PC-3 (cell line): ENCODE data around the gene CYP1A1. TPM values are rescaled to one million over a fixed set of nuclear protein-coding genes. Genes with fewer than 3 reads are reported as not detected.

Experiments
- ATAC-seq: fragments of 200-7000 bp; cut with Tn5 transposase; 2 replicates; pipeline ENCODE4 v1.9.1; 2020; ENCODE audit warnings: mild to moderate bottlenecking, moderate library complexity
- BruUV-seq: library from RNA; stranded (reverse); fragments of 400-500 nt; replicated peaks from 2 replicates; lab custom pipeline; 2021; lab: Mats Ljungman, UMichigan
- CTCF ChIA-PET: fragments of 300-600 bp; sonication (Branson Sonifier 250); formaldehyde crosslinking; loops from one replicate; lab custom pipeline; 2022; ENCODE audit warnings: antibody characterized with exemption; lab: Charles Lee
- POLR2A ChIA-PET: fragments of 300-600 bp; sonication (Branson Sonifier 250); formaldehyde crosslinking; loops from one replicate; lab custom pipeline; 2022; ENCODE audit warnings: antibody characterized with exemption; ENCODE audit not compliant: unreplicated experiment; lab: Charles Lee
- DNase-seq: peaks from one replicate; pipeline ENCODE4 v3.0.0-alpha.2; 2015
- H2AFZ ChIP-seq: fragments of 300-600 bp; sonication (generic); 2 replicates; pipeline ENCODE4 v1.6.0; 2016; ENCODE audit warnings: antibody characterized with exemption, low read length
- H3F3A ChIP-seq: fragments of 300-600 bp; sonication (generic); one replicate; pipeline ENCODE4 v1.6.0; 2017; ENCODE audit warnings: antibody characterized with exemption, low read length, control low read depth, mild to moderate bottlenecking; ENCODE audit not compliant: unreplicated experiment
- H3K27ac ChIP-seq: fragments of 300-600 bp; sonication (generic); 2 replicates; pipeline ENCODE4 v1.5.1; 2016; ENCODE audit warnings: mild to moderate bottlenecking, low read length
- H3K27me3 ChIP-seq: fragments of 300-600 bp; sonication (generic); 2 replicates; pipeline ENCODE4 v1.6.1; 2016; ENCODE audit warnings: low read length, mixed read lengths
- H3K36me3 ChIP-seq: fragments of 300-600 bp; sonication (generic); 2 replicates; pipeline ENCODE4 v1.6.1; 2016; ENCODE audit warnings: low read depth, mixed run types, low read length, mixed read lengths
- H3K4me1 ChIP-seq: fragments of 300-600 bp; sonication (generic); 2 replicates; pipeline ENCODE4 v1.5.1; 2016; ENCODE audit warnings: low read length; ENCODE audit not compliant: insufficient read depth
- H3K4me2 ChIP-seq: fragments of 300-600 bp; sonication (generic); 2 replicates; pipeline ENCODE4 v1.6.0; 2016; ENCODE audit warnings: low read length
- H3K4me3 ChIP-seq: fragments of 300-600 bp; sonication (generic); 2 replicates; pipeline ENCODE4 v1.5.1; 2016; ENCODE audit warnings: mild to moderate bottlenecking, low read length, mixed read lengths
- H3K79me2 ChIP-seq: fragments of 300-600 bp; sonication (generic); 2 replicates; pipeline ENCODE4 v1.6.1; 2017; ENCODE audit warnings: low read length, mixed read lengths
- H3K9ac ChIP-seq: fragments of 300-600 bp; sonication (generic); 2 replicates; pipeline ENCODE4 v1.6.0; 2016; ENCODE audit warnings: mild to moderate bottlenecking, low read length
- H3K9me2 ChIP-seq: fragments of 300-600 bp; sonication (generic); replicated peaks from 2 replicates; pipeline ENCODE4 v1.6.1; 2016; ENCODE audit warnings: mixed run types, low read length, mixed read lengths
- H3K9me3 ChIP-seq: fragments of 300-600 bp; sonication (generic); 2 replicates; pipeline ENCODE4 v1.6.1; 2016; ENCODE audit warnings: low read length, mixed read lengths
- H4K20me1 ChIP-seq: fragments of 300-600 bp; sonication (generic); 2 replicates; pipeline ENCODE4 v1.6.1; 2016; ENCODE audit warnings: low read length, mixed read lengths
- EZH2 ChIP-seq: fragments of 300-600 bp; sonication (generic); IDR thresholded peaks from one replicate; pipeline ENCODE4 v1.6.1; 2017; ENCODE audit warnings: antibody characterized with exemption, mild to moderate bottlenecking, low read length; ENCODE audit not compliant: unreplicated experiment
- EZH2phosphoT487 ChIP-seq: fragments of 300-600 bp; sonication (generic); IDR thresholded peaks from 2 replicates; pipeline ENCODE4 v1.6.1; 2018; ENCODE audit warnings: mild to moderate bottlenecking, antibody characterized with exemption, low read length, borderline replicate concordance
- intact Hi-C: fragments of 100-400 bp; cut with micrococcal nuclease; formaldehyde crosslinking; loops from 2 replicates; pipeline ENCODE4 v1.9.0; 2023
- total RNA-seq: library from RNA; depleted of rRNA; stranded (reverse); fragments of >200 nt; gene quantifications from 2 replicates; pipeline ENCODE4 v1.2.3, GENCODE V29; 2014
- TF ChIP-seq, protein P1 (sequence below): fragments of 300-600 bp; sonication (generic); conservative IDR thresholded peaks from 2 replicates; pipeline ENCODE4 v1.5.1; 2017; ENCODE audit warnings: antibody characterized with exemption, low read depth, mild to moderate bottlenecking, low read length

CYP1A1 gene
- total RNA-seq, 1 experiment from 2014 or later: 2.3 TPM

DNA sequence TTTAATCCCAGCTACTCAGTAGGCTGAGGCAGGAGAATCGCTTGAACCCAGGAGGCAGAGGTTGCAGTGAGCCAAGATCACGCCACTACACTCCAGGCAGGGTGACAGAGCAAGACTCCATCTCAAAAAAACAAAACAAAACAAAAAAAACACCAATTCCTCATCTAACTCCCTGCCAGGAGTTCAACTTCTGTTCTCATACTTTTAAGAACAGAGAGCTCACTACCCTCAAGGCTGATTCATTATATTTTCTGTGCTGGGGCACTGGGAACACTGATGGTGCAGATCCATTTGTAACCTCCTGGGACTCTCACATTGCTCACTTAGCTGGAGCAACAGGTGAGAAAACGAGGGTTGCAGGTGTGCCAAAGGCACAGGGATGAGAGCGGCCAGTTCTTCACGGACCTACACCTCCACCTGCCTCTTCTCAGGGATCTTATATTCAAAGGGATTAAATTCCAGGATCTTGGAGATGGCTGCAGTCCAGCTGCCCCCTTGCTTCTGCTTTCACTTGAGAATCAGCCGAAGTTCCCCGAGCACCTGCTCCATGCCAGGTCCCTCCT lies 44.2 kb upstream of the CYP1A1 start:
- no peak overlapping the region for H3K9ac ChIP-seq
- no peak for ATAC-seq
- no peaks in the 10 kb centered on the region for H3K9me2 ChIP-seq
- H3K36me3 ChIP-seq: no peaks in the 10 kb centered on the region
- H3K79me2 ChIP-seq: no peaks in the 10 kb centered on the region
- H3K4me3 ChIP-seq: no peak overlapping the region
- ChIA-PET CTCF (interaction anchor here (0.6 to 2.3 kb wide), 6 partner anchors 24 to 213 kb away, joined by 3 to 13 read pairs (median 4); no protein-coding TSS in a partner anchor), POLR2A (interaction anchor here (0.5 to 0.6 kb wide), 2 partner anchors 44 to 195 kb away, joined by 3 to 10 read pairs; no protein-coding TSS in a partner anchor)
- intact Hi-C loops: loop anchor here (2.0 to 5.0 kb wide), 2 partner anchors 117 to 181 kb away; no protein-coding TSS in a partner anchor
- no peaks in the 10 kb centered on the region for H3K4me1 ChIP-seq
- TF ChIP-seq EZH2 (no peak), EZH2phosphoT487 (no peak)
- TF ChIP-seq, protein P1, sequence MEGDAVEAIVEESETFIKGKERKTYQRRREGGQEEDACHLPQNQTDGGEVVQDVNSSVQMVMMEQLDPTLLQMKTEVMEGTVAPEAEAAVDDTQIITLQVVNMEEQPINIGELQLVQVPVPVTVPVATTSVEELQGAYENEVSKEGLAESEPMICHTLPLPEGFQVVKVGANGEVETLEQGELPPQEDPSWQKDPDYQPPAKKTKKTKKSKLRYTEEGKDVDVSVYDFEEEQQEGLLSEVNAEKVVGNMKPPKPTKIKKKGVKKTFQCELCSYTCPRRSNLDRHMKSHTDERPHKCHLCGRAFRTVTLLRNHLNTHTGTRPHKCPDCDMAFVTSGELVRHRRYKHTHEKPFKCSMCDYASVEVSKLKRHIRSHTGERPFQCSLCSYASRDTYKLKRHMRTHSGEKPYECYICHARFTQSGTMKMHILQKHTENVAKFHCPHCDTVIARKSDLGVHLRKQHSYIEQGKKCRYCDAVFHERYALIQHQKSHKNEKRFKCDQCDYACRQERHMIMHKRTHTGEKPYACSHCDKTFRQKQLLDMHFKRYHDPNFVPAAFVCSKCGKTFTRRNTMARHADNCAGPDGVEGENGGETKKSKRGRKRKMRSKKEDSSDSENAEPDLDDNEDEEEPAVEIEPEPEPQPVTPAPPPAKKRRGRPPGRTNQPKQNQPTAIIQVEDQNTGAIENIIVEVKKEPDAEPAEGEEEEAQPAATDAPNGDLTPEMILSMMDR: no peak
- no peak overlapping the region for H2AFZ ChIP-seq
- no peaks in the 10 kb centered on the region for H3K27me3 ChIP-seq
- no peaks in the 10 kb centered on the region for H3F3A ChIP-seq
- H3K4me2 ChIP-seq: no peak overlapping the region
- H3K9me3 ChIP-seq: no peaks in the 10 kb centered on the region
- no peak overlapping the region for H3K27ac ChIP-seq
- H4K20me1 ChIP-seq: no peaks in the 10 kb centered on the region
- no peak for DNase-seq
- no TSS peak for BruUV-seq

DNA sequence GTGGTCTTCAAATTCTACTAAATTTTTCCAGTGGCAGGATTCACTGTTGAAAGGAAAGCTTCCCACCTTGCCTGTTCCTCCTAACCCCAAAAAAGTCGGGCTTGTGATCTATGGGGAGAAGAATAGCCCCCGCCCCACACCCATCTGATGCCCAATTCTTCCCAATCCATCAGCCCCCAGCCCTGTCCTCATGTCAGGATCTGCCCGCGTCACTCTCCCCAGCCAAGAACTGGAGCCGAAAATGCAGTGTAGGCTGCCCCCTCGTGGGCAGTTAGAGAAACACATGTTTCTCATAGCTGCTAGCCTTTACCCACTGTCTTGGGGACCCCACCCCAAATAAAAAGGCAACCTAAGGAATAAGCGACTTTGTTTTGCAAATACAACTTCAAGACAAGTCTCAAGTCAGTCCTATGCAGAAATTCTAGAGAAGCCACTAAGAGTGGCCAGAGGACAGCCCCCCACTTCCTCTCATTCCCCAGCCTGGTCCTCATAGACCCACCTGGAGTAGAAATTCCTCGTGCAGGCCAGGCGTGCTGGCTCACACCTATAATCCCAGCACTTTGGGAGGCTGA lies 43.5 kb upstream of the CYP1A1 start:
- DNase-seq (peak; percentile 64), ATAC-seq (peak; percentile 58)
- Histone ChIP-seq H3K9ac (no peak overlapping the region), H3K4me1 (no peaks in the 10 kb centered on the region), H3F3A (no peaks in the 10 kb centered on the region), H3K9me3 (no peaks in the 10 kb centered on the region), H3K27ac (no peak overlapping the region), H3K27me3 (no peaks in the 10 kb centered on the region), H3K36me3 (no peaks in the 10 kb centered on the region), H2AFZ (peak overlapping the region; percentile 95), H4K20me1 (no peaks in the 10 kb centered on the region), H3K9me2 (no peaks in the 10 kb centered on the region), H3K4me3 (peak overlapping the region; percentile 61), H3K79me2 (no peaks in the 10 kb centered on the region), H3K4me2 (peak overlapping the region; percentile 87)
- intact Hi-C loops: loop anchor here (1.0 to 5.0 kb wide), 2 partner anchors 117 to 134 kb away; no protein-coding TSS in a partner anchor
- TF ChIP-seq EZH2phosphoT487: no peak
- TF ChIP-seq, protein P1: peak; percentile 89
- POLR2A ChIA-PET: interaction anchor here (0.5 to 0.7 kb wide), 4 partner anchors 43 to 196 kb away, joined by 3 to 10 read pairs (median 3); no protein-coding TSS in a partner anchor
- no TSS peak for BruUV-seq
- CTCF ChIA-PET: interaction anchor here (0.6 to 2.3 kb wide), 6 partner anchors 9 to 213 kb away, joined by 3 to 13 read pairs (median 6); no protein-coding TSS in a partner anchor
